Kidney epithelial cell (primary cell): ENCODE measurements around the gene SMARCD3. TPM values are rescaled to one million over a fixed set of nuclear protein-coding genes. Genes with fewer than 3 reads are reported as not detected.

Source experiments
- DNase-seq: peaks from one replicate; pipeline ENCODE4 v3.0.0-alpha.2; 2010; ENCODE audit warnings: low read depth
- H3K27me3 ChIP-seq: 2 replicates; pipeline ENCODE4 v1.6.0; 2011; ENCODE audit warnings: low read length; ENCODE audit not compliant: control insufficient read depth, insufficient read depth
- H3K36me3 ChIP-seq: 2 replicates; pipeline ENCODE4 v1.5.1; 2011; ENCODE audit warnings: low read length; ENCODE audit not compliant: control insufficient read depth, insufficient read depth
- H3K4me3 ChIP-seq: 2 replicates; pipeline ENCODE4 v1.5.1; 2011; ENCODE audit warnings: low read depth, mild to moderate bottlenecking, control low read depth, low read length
- CTCF ChIP-seq: IDR thresholded peaks from 2 replicates; pipeline ENCODE4 v1.5.1; 2011; ENCODE audit warnings: mild to moderate bottlenecking, moderate library complexity, low read length, control low read depth, inconsistent platforms; ENCODE audit not compliant: insufficient read depth, poor library complexity, severe bottlenecking
- total RNA-seq: library from RNA; depleted of rRNA; stranded (reverse); fragments of >200 nt; gene quantifications from 2 replicates; pipeline ENCODE4 v1.2.3, GENCODE V29; 2015

Gene SMARCD3
- total RNA-seq, 1 donor from 2014 or later, result 28.7 TPM

- Histone ChIP-seq H3K4me3 (no peak overlapping the region), H3K27me3 (no peaks in the 10 kb centered on the region), H3K36me3 (peaks cover 3% of the 10 kb centered on the region)
- DNase-seq, result no peak
- no peak for TF ChIP-seq CTCF
These were observed 30.3 kb downstream of the SMARCD3 start for GRCh38 chr7:151218170-151218569.

GRCh38 chr7:151215396-151215795 lies 33.1 kb downstream of the SMARCD3 start:
- no peak overlapping the region for H3K4me3 ChIP-seq
- no peak for DNase-seq
- H3K27me3 ChIP-seq, result no peaks in the 10 kb centered on the region
- H3K36me3 ChIP-seq, result peaks cover 3% of the 10 kb centered on the region
- TF ChIP-seq CTCF, result no peak

GRCh38 chr7:151213826-151214225 lies 34.7 kb downstream of the SMARCD3 start:
- TF ChIP-seq CTCF, result no peak
- H3K4me3 ChIP-seq, result no peak overlapping the region
- no peak for DNase-seq
- H3K36me3 ChIP-seq, result peaks cover 3% of the 10 kb centered on the region
- H3K27me3 ChIP-seq, result no peaks in the 10 kb centered on the region

GRCh38 chr7:151212626-151213025 lies 35.9 kb downstream of the SMARCD3 start:
- no peak overlapping the region for H3K4me3 ChIP-seq
- no peaks in the 10 kb centered on the region for H3K36me3 ChIP-seq
- peaks cover 2% of the 10 kb centered on the region for H3K27me3 ChIP-seq
- no peak for DNase-seq
- no peak for TF ChIP-seq CTCF

- Histone ChIP-seq H3K27me3 (peaks cover 2% of the 10 kb centered on the region), H3K4me3 (no peak overlapping the region), H3K36me3 (no peaks in the 10 kb centered on the region)
- no peak for DNase-seq
- no peak for TF ChIP-seq CTCF
These were observed 37.2 kb downstream of the SMARCD3 start for GRCh38 chr7:151211155-151211772.
